GM04503 (cell line): ENCODE measurements around the gene TMEM132D.

Experiments used
- DNase-seq: peaks from one replicate; pipeline ENCODE4 v3.0.0-alpha.2; 2012; ENCODE audit warnings: low read depth

TMEM132D gene

DNA sequence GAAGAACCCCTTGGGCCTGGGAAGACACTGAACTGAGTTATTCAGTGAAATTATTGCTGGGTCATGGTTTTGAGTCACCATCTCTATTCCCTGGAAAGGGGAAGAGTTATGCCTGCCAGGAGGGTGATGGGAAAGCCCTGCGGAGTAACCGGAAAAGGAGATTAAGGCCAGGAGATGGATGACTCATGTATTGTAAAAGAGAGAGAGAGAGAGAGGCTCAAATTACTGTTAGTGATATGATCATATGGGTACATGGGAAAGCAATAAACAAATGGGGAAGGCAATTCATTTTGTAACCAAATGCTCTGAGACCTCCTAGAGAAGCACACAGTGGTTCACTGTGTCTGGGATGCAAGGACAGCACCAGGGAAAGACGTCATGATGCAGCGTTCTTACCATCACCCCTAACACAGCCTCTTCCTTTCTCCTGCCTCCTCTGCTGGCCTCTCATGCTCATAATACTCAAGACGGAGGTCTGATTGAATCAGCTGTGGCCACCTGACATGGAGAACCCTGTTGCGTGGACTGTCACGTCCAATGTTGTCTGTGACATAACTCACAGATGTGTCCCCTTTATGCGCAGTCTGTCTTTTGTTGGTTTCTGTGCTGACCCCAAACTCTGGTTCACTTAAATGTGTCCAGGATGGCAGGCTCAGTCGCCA is 243.7 kb downstream of the TMEM132D start:
- DNase-seq: no peak

DNA sequence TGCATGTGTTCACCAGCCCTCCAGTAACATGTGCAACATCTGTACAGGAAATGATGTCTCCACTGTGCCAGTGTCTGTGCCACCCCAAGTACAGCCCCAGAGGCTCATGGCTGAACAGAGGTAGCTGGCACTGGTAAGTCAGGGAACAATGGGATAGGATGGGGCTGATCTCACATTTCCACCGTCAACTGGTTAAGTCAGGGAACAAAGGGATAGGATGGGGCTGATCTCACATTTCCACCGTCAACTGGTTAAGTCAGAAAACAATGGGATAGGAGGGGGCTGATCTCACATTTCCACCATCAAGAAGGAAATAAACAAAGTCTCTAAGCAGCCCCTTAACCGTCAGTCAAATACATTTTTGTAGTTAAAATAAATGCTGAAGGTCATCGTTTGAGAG is 246.6 kb downstream of the TMEM132D start:
- DNase-seq: no peak

DNA sequence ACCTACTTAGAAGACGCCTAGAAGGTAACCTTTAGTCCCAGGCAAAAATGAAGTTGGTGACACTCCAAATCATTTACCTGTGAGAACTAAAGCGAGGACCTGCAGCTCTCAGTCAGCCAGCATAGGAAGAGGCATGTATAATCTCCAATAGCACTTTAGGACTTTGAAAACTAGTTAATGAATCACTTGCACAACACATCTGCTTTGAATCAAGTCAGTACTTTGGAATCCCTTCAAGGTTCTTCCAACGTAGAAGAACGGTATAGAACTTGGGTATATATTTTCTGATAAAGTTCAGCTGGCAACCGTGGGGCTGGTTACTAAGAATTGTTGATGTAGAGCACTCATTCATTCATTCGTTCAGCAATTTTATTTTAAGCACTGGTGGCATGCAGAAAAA is 251.9 kb downstream of the TMEM132D start:
- DNase-seq: no peak

GRCh38 chr12:129641926-129642325 is 261.9 kb downstream of the TMEM132D start:
- DNase-seq: no peak

DNA sequence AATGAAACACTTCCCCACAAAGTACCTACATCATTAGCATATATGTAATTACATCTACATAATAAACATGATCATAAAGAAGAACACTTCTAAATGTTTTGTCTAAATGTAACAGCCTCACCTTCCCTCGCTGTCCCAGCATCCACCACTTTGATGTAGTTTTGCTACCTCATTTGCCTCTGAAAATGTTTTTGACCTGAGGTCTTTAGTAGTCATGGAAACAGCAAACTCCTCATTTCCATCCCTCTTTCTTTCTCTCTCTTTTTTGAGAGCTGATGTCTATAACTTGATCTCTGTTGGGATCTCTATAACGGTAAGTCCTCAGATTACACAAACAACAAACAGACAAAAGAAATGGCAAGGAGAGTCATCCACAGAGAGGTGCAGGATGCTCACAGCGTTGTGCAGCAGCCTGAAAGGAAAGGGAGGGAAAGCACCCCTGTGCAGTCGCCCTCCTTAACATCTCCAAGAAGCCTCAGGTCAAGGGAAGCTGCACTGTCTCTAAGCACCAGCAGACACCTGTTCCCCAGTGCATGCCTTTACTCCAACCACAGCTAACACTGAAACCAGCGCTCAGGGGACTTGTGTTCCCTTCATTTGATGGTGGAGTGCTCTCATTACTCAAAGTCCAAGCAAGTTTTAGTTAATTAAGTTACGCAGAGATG is 268.7 kb downstream of the TMEM132D start:
- no peak for DNase-seq

- DNase-seq: no peak
These were observed 272.5 kb downstream of the TMEM132D start for GRCh38 chr12:129631316-129631715.

DNA sequence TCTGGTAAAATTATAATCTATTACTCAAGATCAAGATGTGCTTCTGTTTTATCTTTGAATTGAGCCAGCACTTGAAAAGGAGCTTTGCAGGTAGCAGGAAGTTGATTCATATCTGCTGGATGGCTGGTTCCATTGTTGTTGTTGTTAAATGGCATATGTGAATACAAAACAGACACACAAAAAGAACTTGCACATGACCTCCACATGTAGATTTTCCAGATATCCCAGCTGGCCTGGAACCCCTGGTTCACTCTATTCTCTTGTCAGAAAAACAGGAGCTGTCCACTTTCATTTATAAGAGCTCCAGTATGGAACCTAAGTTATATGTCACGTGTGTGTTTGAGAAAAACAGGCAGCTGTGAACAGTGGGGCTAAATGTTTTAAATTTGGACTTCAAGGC is 273.9 kb downstream of the TMEM132D start:
- DNase-seq: no peak

DNA sequence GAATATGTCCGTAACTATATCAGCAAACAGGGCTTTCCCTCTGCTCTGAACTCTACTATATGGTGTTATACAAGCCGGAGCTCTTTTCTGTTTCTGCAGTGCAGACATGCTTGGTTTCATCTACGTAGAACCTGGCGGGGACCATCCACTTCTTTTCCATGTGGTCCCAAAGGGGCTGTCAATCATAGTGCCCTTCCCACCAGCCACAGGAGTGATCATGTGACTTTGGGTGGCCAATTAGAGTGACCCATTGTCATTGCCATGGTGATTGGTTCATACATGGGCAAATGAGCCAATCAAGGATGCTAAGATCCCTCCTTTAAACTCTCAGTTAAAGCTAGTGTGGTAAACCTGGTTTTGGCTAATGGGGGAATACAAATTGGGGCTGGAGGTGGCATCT is 281.3 kb downstream of the TMEM132D start:
- DNase-seq: no peak

DNA sequence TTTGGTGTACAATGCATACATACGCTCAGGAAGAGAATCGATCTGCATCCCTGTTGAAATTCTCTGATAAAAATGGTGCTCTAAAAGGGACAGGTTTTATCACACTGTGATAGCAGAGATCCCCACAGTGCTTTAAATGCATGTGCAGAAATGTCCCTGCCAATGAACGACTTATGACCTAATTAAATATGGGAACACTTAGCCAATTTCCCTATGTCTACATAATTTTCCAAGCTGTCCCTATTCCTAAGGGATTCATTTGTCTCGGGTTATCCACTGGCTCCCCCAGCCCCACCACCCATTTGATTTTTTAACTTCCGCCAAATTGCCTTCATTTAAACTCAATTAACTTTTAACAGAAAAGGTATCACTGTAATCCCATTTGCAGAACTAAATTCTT is 284.6 kb downstream of the TMEM132D start:
- DNase-seq: no peak

DNA sequence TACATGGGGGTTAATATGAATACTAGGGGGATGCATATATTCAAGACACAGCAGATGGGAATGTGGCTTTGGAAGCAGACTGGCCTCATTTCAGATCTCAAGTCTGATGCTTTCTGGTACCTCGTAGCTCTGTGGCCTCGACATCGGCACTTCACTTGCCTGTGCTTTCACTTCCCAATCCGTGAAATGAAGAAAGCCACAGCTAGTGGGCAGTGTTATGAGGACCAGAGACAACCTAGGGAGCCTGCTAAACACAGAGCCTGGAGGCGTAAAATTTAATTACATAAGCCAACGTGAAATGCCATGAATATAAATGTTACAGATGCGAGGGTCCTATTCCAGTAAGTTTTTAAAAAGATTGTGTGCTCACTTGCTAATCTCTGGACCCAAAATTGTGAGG is 286.0 kb downstream of the TMEM132D start:
- DNase-seq: no peak

- no peak for DNase-seq
These were observed 288.8 kb downstream of the TMEM132D start for GRCh38 chr12:129615001-129615400.

- DNase-seq: no peak
These were observed 289.5 kb downstream of the TMEM132D start for GRCh38 chr12:129614221-129614885.

- DNase-seq: no peak
These were observed 290.5 kb downstream of the TMEM132D start for GRCh38 chr12:129613314-129613713.

- DNase-seq: no peak
These were observed 293.2 kb downstream of the TMEM132D start for GRCh38 chr12:129610601-129611120.

DNA sequence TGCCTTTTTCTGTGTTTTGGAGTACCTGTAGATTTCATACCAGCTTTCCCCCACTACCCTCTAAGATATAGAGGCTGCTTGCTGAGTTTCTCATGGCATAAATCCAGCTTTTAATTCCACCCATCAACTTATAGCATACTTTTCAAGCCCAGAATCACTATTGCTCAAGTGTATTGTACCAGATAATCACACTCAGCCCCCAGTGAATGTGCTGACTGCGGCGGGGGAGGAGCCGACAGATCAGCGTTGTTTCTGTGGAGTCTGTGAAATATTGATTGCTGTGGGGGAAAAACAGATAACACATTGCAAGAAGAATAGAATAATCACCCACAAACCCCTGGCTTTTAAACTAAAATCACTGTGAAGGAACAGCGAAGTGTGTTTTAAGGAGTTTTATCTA is 296.1 kb downstream of the TMEM132D start:
- no peak for DNase-seq

- DNase-seq: no peak
These were observed 296.5 kb downstream of the TMEM132D start for GRCh38 chr12:129607301-129607700.

- no peak for DNase-seq
These were observed 297.6 kb downstream of the TMEM132D start for GRCh38 chr12:129606239-129606638.

- DNase-seq: no peak
These were observed 298.2 kb downstream of the TMEM132D start for GRCh38 chr12:129605666-129606065.

GRCh38 chr12:129604506-129604905 is 299.3 kb downstream of the TMEM132D start:
- DNase-seq: no peak

GRCh38 chr12:129599406-129599805 is 304.4 kb downstream of the TMEM132D start:
- no peak for DNase-seq

DNA sequence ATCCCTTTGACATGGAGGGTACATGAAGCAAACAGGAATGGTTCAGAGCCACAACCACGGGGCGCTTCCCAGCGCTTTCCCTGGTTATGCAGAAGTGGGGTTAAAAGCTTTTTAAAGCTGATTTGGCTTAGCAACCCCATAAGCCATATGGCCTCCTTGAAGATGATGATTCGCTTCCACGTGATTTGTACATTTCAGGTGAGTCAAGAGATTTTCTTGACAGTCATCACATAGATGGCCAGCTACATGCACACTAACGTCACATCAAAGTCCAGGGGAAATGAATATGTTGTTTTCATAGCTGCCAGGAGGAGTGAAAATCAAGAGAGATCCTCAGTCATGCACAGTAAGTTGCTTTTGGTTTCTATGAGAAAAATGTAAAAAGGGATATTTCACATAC is 309.7 kb downstream of the TMEM132D start:
- no peak for DNase-seq

- DNase-seq: no peak
These were observed 311.4 kb downstream of the TMEM132D start for GRCh38 chr12:129592449-129592848.

- no peak for DNase-seq
These were observed 314.3 kb downstream of the TMEM132D start for GRCh38 chr12:129589503-129589902.
